GM12878 (cell line): ENCODE results near the gene MEIKIN. TPM values are rescaled to one million over a fixed set of nuclear protein-coding genes. Genes with fewer than 3 reads are reported as not detected.

Experiments used
- ATAC-seq: fragments of 200-7000 bp; cut with Tn5 transposase; 3 replicates; pipeline ENCODE4 v1.9.1; 2020; ENCODE audit warnings: mild to moderate bottlenecking, moderate library complexity
- BruUV-seq: library from RNA; stranded (reverse); fragments of 400-500 nt; replicated peaks from 2 replicates; lab custom pipeline; 2021; lab: Mats Ljungman, UMichigan
- CTCF ChIA-PET: fragments of 300-600 bp; sonication (Branson Sonifier 250); formaldehyde crosslinking; extraction: SDS; loops from one replicate; lab custom pipeline; 2021; ENCODE audit warnings: inconsistent platforms; lab: Yijun Ruan, JAX
- POLR2A ChIA-PET: fragments of 350-600 bp; formaldehyde crosslinking; extraction: SDS; loops from one replicate; lab custom pipeline; 2021; ENCODE audit warnings: inconsistent platforms; lab: Charles Lee
- RAD21 ChIA-PET: fragments of 300-600 bp; sonication (Branson Sonifier 250); formaldehyde crosslinking; loops from one replicate; lab custom pipeline; 2023; ENCODE audit warnings: antibody characterized with exemption; ENCODE audit not compliant: unreplicated experiment; lab: Charles Lee
- SMC1A ChIA-PET: fragments of 300-600 bp; sonication (Branson Sonifier 250); formaldehyde crosslinking; loops from one replicate; lab custom pipeline; 2023; ENCODE audit not compliant: unreplicated experiment, uncharacterized antibody; lab: Charles Lee
- DNase-seq: peaks from one replicate; pipeline ENCODE4 v3.0.0-alpha.2; 2011; ENCODE audit warnings: low read depth, low spot score
- FAIRE-seq: peaks from 3 replicates; lab custom pipeline; 2011; peaks lifted over from hg19 to GRCh38; lab: Jason Lieb, UNC
- H2AFZ ChIP-seq: 2 replicates; pipeline ENCODE4 v1.6.0; 2011; ENCODE audit warnings: low read depth, low read length, control low read depth; ENCODE audit not compliant: control insufficient read depth
- H3K27ac ChIP-seq: 2 replicates; pipeline ENCODE4 v1.5.1; 2011; ENCODE audit warnings: control low read depth; ENCODE audit not compliant: control insufficient read depth, insufficient read depth
- H3K27me3 ChIP-seq, 2 experiments: replicated peaks in 1 of 2; 2 replicates each; pipeline versions ENCODE4 v1.6.0 to v1.6.1; 2011; ENCODE audit warnings: low read length in 1 of 2; ENCODE audit not compliant: control insufficient read depth in 2 of 2, insufficient read depth in 2 of 2
- H3K36me3 ChIP-seq, 2 experiments: 2 replicates each; pipeline ENCODE4 v1.5.1; 2011; ENCODE audit warnings: low read length in 1 of 2; ENCODE audit not compliant: control insufficient read depth in 2 of 2, insufficient read depth in 2 of 2
- H3K4me1 ChIP-seq: 2 replicates; pipeline ENCODE4 v1.6.1; 2011; ENCODE audit warnings: mild to moderate bottlenecking, low read length, moderate library complexity, mixed read lengths; ENCODE audit not compliant: control insufficient read depth, insufficient read depth
- H3K4me2 ChIP-seq: 2 replicates; pipeline ENCODE4 v1.6.0; 2011; ENCODE audit warnings: control low read depth; ENCODE audit not compliant: control insufficient read depth, insufficient read depth
- H3K4me3 ChIP-seq: fragments of 200-600 bp; sonication (generic); 2 replicates; pipeline ENCODE4 v1.5.1; 2016
- H3K79me2 ChIP-seq: 2 replicates; pipeline ENCODE4 v1.6.0; 2011; ENCODE audit warnings: low read length; ENCODE audit not compliant: control insufficient read depth, insufficient read depth
- H3K9ac ChIP-seq: 2 replicates; pipeline ENCODE4 v1.8.0; 2011; ENCODE audit warnings: low read length, control low read depth, mixed read lengths; ENCODE audit not compliant: control insufficient read depth, insufficient read depth
- H3K9me3 ChIP-seq: replicated peaks from 3 replicates; pipeline ENCODE4 v1.5.1; 2011; ENCODE audit warnings: mild to moderate bottlenecking, low read length; ENCODE audit not compliant: control insufficient read depth, insufficient read depth
- H4K20me1 ChIP-seq: 2 replicates; pipeline ENCODE4 v1.6.0; 2011; ENCODE audit not compliant: control insufficient read depth, insufficient read depth
- CEBPB ChIP-seq, 2 experiments: fragments of 150-350 bp in 1 of 2; IDR thresholded peaks; 2 replicates each; pipeline ENCODE4 v1.6.1; 2012 to 2014; ENCODE audit warnings: low read depth in 2 of 2, low read length in 2 of 2, borderline replicate concordance in 1 of 2, inconsistent platforms in 1 of 2
- NFYA ChIP-seq: IDR thresholded peaks from 2 replicates; pipeline ENCODE4 v1.6.1; 2011; ENCODE audit warnings: low read depth, mild to moderate bottlenecking, low read length, improper control_type of control experiment, borderline replicate concordance
- NR2F1 ChIP-seq: fragments of 450-650 bp; conservative IDR thresholded peaks from 2 replicates; pipeline ENCODE4 v1.6.1; 2017; ENCODE audit warnings: mild to moderate bottlenecking
- RUNX3 ChIP-seq: IDR thresholded peaks from 2 replicates; pipeline ENCODE4 v1.6.1; 2012; ENCODE audit warnings: low read length, inconsistent platforms
- SIX5 ChIP-seq: IDR thresholded peaks from 2 replicates; pipeline ENCODE4 v1.6.1; 2011; ENCODE audit warnings: mild to moderate bottlenecking, low read depth, low read length, moderate library complexity; ENCODE audit not compliant: severe bottlenecking
- ZNF24 ChIP-seq: fragments of 450-650 bp; IDR thresholded peaks from 2 replicates; pipeline ENCODE4 v1.6.1; 2017; ENCODE audit warnings: antibody characterized with exemption, mild to moderate bottlenecking
- WGBS: methylation state at CpG from one replicate; pipeline ENCODE4 v1.1.6; 2016; ENCODE audit warnings: low lambda C conversion rate; ENCODE audit not compliant: insufficient replicate concordance, insufficient coverage; ENCODE audit errors: missing lambda C conversion rate; 5-methylcytosine and 5-hydroxymethylcytosine counted together
- in situ Hi-C: fragments of 300-500 bp; cut with MboI; formaldehyde crosslinking; loops from 9 replicates; pipeline ENCODE4 v1.14.3; 2018; ENCODE audit warnings: mixed read lengths
- intact Hi-C: fragments of 100-400 bp; cut with micrococcal nuclease; formaldehyde crosslinking; loops from one replicate; pipeline ENCODE4 v1.14.2; 2022; ENCODE audit not compliant: unreplicated experiment
- polyA plus RNA-seq, 11 experiments: library from polyadenylated mRNA; depleted of rRNA in 4 of 11; unstranded in 6 of 11; stranded (reverse) in 5 of 11; fragments of >200 nt; fragmentation: Nextera tagmentation in 4 of 11; fragmentation: Illumina TruSeq in 1 of 11; extraction: Ambion mirVana in 4 of 11; extraction: Trizol in 1 of 11; gene quantifications; 1 replicate in 1 of 11; 2 replicates in 10 of 11; pipeline versions ENCODE4 v1.2.1 to v1.2.3, GENCODE V29; 2011 to 2016; ENCODE audit warnings: inconsistent platforms in 2 of 11, missing spikeins in 2 of 11, low read depth in 1 of 11
- total RNA-seq, 4 experiments: library from RNA; depleted of rRNA in 3 of 4; stranded (reverse); fragments of >200 nt in 3 of 4; fragmentation: Illumina TruSeq in 1 of 4; extraction: Trizol in 1 of 4; gene quantifications; 2 replicates each; pipeline versions ENCODE4 v1.2.1 to v1.2.3, GENCODE V29; 2013 to 2021
- TF ChIP-seq, protein P1 (sequence below): IDR thresholded peaks from 2 replicates; pipeline ENCODE4 v1.6.1; 2012; ENCODE audit warnings: mild to moderate bottlenecking, low read depth, low read length
- TF ChIP-seq, protein P2 (sequence below): IDR thresholded peaks from 2 replicates; pipeline ENCODE4 v1.6.1; 2011; ENCODE audit warnings: borderline replicate concordance, low read depth, mild to moderate bottlenecking, moderate library complexity, mixed read lengths, low read length; ENCODE audit not compliant: insufficient read depth; ENCODE audit errors: extremely low read length
- TF ChIP-seq, protein P3 (sequence below): IDR thresholded peaks from 2 replicates; pipeline ENCODE4 v1.6.1; 2012; ENCODE audit warnings: low read depth, low read length, improper control_type of control experiment
- TF ChIP-seq, protein P4 (sequence below): fragments of 450-650 bp; conservative IDR thresholded peaks from 2 replicates; pipeline ENCODE4 v1.6.1; 2017; ENCODE audit warnings: mild to moderate bottlenecking, moderate library complexity
- TF ChIP-seq, protein P5 (sequence below): fragments of 450-650 bp; IDR thresholded peaks from 2 replicates; pipeline ENCODE4 v1.6.1; 2017; ENCODE audit warnings: mild to moderate bottlenecking, moderate library complexity

Gene MEIKIN
- total and polyA plus RNA-seq, 10 of the 15 experiments (the other 5 are each of a cell fraction or from before 2014, with no cell fraction given), result not detected

DNA sequence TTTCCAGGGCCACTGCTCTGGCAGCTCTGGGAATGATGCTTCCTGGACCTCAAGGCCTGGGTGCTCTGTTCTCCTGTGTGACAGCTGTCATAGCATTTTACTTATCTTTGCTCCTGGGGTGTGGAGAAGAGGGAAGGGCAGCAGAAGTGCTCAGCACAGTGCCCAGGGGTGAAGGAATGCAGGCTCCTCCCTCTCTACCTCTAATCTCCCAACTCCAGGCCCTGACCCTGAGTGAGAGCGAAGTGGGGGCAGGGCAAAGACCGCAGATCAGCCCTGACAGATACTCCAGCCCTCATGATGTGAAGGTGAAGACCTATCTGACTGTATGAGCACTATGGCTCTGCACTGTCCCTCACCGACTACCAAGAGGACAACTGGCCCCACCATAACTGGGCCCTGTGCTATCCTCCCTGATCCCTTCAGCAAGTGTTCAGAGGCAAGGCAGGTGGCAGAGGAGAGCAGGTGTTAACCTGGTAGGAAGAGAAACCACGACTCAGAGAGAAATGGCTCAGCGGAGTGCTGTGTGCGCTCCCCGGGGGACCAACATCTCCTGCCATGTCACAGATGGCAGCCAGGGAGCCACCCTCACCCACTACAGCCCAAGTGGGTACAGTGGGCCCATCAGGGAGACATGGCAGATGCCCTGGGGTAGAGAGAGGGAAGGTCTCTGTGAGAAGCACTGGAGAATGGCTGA is 49.2 kb upstream of the MEIKIN start:
- 61% methylated on average over 7 of the region's 7 CpGs for WGBS
- POLR2A ChIA-PET, result no interaction called here
- H3K4me1 ChIP-seq, result no peaks in the 10 kb centered on the region
- FAIRE-seq, result no peak
- H3K27ac ChIP-seq, result no peak overlapping the region
- BruUV-seq, result no TSS peak
- no peak for ATAC-seq
- no peak overlapping the region for H2AFZ ChIP-seq
- no peaks in the 10 kb centered on the region for H4K20me1 ChIP-seq
- peaks cover 0 to 2% of the 10 kb centered on the region in 2 experiments; a peak in 1 of 4 replicates for H3K27me3 ChIP-seq
- SMC1A ChIA-PET, result interaction anchor here (0.7 kb wide), 1 partner anchor 1634 kb away, joined by 3 read pairs; no protein-coding TSS in a partner anchor
- CTCF ChIA-PET, result no interaction called here
- in situ Hi-C loops (no loop called here), intact Hi-C loops (no loop called here)
- H3K9ac ChIP-seq, result no peak overlapping the region
- H3K36me3 ChIP-seq, result no peaks in the 10 kb centered on the region
- H3K9me3 ChIP-seq, result no peaks in the 10 kb centered on the region
- no peak overlapping the region for H3K4me2 ChIP-seq
- DNase-seq, result no peak
- RAD21 ChIA-PET, result no interaction called here
- no peak overlapping the region for H3K4me3 ChIP-seq
- H3K79me2 ChIP-seq, result no peaks in the 10 kb centered on the region
- TF ChIP-seq, protein P1, sequence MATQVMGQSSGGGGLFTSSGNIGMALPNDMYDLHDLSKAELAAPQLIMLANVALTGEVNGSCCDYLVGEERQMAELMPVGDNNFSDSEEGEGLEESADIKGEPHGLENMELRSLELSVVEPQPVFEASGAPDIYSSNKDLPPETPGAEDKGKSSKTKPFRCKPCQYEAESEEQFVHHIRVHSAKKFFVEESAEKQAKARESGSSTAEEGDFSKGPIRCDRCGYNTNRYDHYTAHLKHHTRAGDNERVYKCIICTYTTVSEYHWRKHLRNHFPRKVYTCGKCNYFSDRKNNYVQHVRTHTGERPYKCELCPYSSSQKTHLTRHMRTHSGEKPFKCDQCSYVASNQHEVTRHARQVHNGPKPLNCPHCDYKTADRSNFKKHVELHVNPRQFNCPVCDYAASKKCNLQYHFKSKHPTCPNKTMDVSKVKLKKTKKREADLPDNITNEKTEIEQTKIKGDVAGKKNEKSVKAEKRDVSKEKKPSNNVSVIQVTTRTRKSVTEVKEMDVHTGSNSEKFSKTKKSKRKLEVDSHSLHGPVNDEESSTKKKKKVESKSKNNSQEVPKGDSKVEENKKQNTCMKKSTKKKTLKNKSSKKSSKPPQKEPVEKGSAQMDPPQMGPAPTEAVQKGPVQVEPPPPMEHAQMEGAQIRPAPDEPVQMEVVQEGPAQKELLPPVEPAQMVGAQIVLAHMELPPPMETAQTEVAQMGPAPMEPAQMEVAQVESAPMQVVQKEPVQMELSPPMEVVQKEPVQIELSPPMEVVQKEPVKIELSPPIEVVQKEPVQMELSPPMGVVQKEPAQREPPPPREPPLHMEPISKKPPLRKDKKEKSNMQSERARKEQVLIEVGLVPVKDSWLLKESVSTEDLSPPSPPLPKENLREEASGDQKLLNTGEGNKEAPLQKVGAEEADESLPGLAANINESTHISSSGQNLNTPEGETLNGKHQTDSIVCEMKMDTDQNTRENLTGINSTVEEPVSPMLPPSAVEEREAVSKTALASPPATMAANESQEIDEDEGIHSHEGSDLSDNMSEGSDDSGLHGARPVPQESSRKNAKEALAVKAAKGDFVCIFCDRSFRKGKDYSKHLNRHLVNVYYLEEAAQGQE, result no peak
- TF ChIP-seq CEBPB (IDR thresholded peaks at IDR 0.05; ENCODE audit: borderline replicate concordance in 1 of 2, low read depth in 2 of 2, low read length in 2 of 2), result no peak
- no peak for TF ChIP-seq ZNF24
- no peak for TF ChIP-seq SIX5
- no peak for TF ChIP-seq NR2F1
- TF ChIP-seq, protein P2, sequence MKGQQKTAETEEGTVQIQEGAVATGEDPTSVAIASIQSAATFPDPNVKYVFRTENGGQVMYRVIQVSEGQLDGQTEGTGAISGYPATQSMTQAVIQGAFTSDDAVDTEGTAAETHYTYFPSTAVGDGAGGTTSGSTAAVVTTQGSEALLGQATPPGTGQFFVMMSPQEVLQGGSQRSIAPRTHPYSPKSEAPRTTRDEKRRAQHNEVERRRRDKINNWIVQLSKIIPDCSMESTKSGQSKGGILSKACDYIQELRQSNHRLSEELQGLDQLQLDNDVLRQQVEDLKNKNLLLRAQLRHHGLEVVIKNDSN, result no peak
- TF ChIP-seq NFYA, result no peak
- TF ChIP-seq, protein P3, sequence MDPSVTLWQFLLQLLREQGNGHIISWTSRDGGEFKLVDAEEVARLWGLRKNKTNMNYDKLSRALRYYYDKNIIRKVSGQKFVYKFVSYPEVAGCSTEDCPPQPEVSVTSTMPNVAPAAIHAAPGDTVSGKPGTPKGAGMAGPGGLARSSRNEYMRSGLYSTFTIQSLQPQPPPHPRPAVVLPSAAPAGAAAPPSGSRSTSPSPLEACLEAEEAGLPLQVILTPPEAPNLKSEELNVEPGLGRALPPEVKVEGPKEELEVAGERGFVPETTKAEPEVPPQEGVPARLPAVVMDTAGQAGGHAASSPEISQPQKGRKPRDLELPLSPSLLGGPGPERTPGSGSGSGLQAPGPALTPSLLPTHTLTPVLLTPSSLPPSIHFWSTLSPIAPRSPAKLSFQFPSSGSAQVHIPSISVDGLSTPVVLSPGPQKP, result no peak
- TF ChIP-seq, protein P4, sequence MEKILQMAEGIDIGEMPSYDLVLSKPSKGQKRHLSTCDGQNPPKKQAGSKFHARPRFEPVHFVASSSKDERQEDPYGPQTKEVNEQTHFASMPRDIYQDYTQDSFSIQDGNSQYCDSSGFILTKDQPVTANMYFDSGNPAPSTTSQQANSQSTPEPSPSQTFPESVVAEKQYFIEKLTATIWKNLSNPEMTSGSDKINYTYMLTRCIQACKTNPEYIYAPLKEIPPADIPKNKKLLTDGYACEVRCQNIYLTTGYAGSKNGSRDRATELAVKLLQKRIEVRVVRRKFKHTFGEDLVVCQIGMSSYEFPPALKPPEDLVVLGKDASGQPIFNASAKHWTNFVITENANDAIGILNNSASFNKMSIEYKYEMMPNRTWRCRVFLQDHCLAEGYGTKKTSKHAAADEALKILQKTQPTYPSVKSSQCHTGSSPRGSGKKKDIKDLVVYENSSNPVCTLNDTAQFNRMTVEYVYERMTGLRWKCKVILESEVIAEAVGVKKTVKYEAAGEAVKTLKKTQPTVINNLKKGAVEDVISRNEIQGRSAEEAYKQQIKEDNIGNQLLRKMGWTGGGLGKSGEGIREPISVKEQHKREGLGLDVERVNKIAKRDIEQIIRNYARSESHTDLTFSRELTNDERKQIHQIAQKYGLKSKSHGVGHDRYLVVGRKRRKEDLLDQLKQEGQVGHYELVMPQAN, result no peak
- no peak for TF ChIP-seq RUNX3
- TF ChIP-seq, protein P5, sequence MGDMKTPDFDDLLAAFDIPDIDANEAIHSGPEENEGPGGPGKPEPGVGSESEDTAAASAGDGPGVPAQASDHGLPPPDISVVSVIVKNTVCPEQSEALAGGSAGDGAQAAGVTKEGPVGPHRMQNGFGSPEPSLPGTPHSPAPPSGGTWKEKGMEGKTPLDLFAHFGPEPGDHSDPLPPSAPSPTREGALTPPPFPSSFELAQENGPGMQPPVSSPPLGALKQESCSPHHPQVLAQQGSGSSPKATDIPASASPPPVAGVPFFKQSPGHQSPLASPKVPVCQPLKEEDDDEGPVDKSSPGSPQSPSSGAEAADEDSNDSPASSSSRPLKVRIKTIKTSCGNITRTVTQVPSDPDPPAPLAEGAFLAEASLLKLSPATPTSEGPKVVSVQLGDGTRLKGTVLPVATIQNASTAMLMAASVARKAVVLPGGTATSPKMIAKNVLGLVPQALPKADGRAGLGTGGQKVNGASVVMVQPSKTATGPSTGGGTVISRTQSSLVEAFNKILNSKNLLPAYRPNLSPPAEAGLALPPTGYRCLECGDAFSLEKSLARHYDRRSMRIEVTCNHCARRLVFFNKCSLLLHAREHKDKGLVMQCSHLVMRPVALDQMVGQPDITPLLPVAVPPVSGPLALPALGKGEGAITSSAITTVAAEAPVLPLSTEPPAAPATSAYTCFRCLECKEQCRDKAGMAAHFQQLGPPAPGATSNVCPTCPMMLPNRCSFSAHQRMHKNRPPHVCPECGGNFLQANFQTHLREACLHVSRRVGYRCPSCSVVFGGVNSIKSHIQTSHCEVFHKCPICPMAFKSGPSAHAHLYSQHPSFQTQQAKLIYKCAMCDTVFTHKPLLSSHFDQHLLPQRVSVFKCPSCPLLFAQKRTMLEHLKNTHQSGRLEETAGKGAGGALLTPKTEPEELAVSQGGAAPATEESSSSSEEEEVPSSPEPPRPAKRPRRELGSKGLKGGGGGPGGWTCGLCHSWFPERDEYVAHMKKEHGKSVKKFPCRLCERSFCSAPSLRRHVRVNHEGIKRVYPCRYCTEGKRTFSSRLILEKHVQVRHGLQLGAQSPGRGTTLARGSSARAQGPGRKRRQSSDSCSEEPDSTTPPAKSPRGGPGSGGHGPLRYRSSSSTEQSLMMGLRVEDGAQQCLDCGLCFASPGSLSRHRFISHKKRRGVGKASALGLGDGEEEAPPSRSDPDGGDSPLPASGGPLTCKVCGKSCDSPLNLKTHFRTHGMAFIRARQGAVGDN, result no peak
